Liver (tissue), 9 donors: ENCODE results near the gene CLOCK. TPM values are rescaled to one million over a fixed set of nuclear protein-coding genes. Genes with fewer than 3 reads are reported as not detected.

Experiments used
- DNase-seq: peaks from one replicate; pipeline ENCODE4 v3.0.0-alpha.2; 2017; ENCODE audit warnings: low spot score
- H3K27ac ChIP-seq, 2 donors: one replicate each; pipeline ENCODE4 v1.7.0; 2013; ENCODE audit warnings: inconsistent platforms in 2 of 2, low read length in 2 of 2, control low read depth in 1 of 2, low read depth in 1 of 2, mild to moderate bottlenecking in 1 of 2
- H3K27me3 ChIP-seq, 4 donors: one replicate each; pipeline versions ENCODE4 v1.6.1 to v1.7.0; 2013; ENCODE audit warnings: low read length in 3 of 4, inconsistent platforms in 1 of 4, mild to moderate bottlenecking in 1 of 4, moderate library complexity in 1 of 4; ENCODE audit not compliant: control insufficient read depth in 4 of 4, insufficient read depth in 4 of 4
- H3K36me3 ChIP-seq, 4 donors: one replicate each; pipeline versions ENCODE4 v1.6.1 to v1.7.0; 2013; ENCODE audit warnings: low read length in 3 of 4, mild to moderate bottlenecking in 3 of 4, low read depth in 1 of 4, moderate library complexity in 1 of 4; ENCODE audit not compliant: control insufficient read depth in 4 of 4, insufficient read depth in 3 of 4
- H3K4me1 ChIP-seq, 4 donors: one replicate each; pipeline versions ENCODE4 v1.6.1 to v1.7.0; 2013; ENCODE audit warnings: low read length in 3 of 4, mild to moderate bottlenecking in 3 of 4, moderate library complexity in 1 of 4; ENCODE audit not compliant: control insufficient read depth in 4 of 4, insufficient read depth in 4 of 4
- H3K4me3 ChIP-seq, 3 donors: one replicate each; pipeline versions ENCODE4 v1.6.1 to v1.7.0; 2013; ENCODE audit warnings: low read length in 3 of 3, control low read depth in 1 of 3, low read depth in 1 of 3, mild to moderate bottlenecking in 1 of 3
- H3K9ac ChIP-seq, 2 donors: one replicate each; pipeline ENCODE4 v1.7.0; 2013; ENCODE audit warnings: low read length in 2 of 2, mild to moderate bottlenecking in 2 of 2, moderate library complexity in 2 of 2, control low read depth in 1 of 2, low read depth in 1 of 2
- H3K9me3 ChIP-seq, 4 donors: one replicate each; pipeline versions ENCODE4 v1.6.1 to v1.7.0; 2013; ENCODE audit warnings: low read length in 3 of 4; ENCODE audit not compliant: control insufficient read depth in 4 of 4
- EGR1 ChIP-seq, 2 donors: IDR thresholded peaks; 2 replicates each; pipeline ENCODE4 v1.6.1; 2016 to 2018; ENCODE audit warnings: antibody characterized with exemption in 2 of 2, low read depth in 2 of 2
- FOXA1 ChIP-seq: IDR thresholded peaks from 2 replicates; pipeline ENCODE4 v1.6.1; 2016; ENCODE audit warnings: antibody characterized with exemption
- FOXA2 ChIP-seq: IDR thresholded peaks from 2 replicates; pipeline ENCODE4 v1.6.1; 2016; ENCODE audit warnings: antibody characterized with exemption
- HNF4A ChIP-seq, 2 donors: conservative IDR thresholded peaks; 2 replicates each; pipeline ENCODE4 v1.6.1; 2016; ENCODE audit warnings: antibody characterized with exemption in 2 of 2, mild to moderate bottlenecking in 2 of 2
- HNF4G ChIP-seq: IDR thresholded peaks from 2 replicates; pipeline ENCODE4 v1.6.1; 2016; ENCODE audit warnings: antibody characterized with exemption
- JUND ChIP-seq, 2 donors: IDR thresholded peaks; 2 replicates each; pipeline ENCODE4 v1.6.1; 2016; ENCODE audit warnings: antibody characterized with exemption in 2 of 2
- NR2F2 ChIP-seq: IDR thresholded peaks from 2 replicates; pipeline ENCODE4 v1.6.1; 2016; ENCODE audit warnings: antibody characterized with exemption
- RAD21 ChIP-seq, 2 donors: IDR thresholded peaks; 2 replicates each; pipeline ENCODE4 v1.6.1; 2016; ENCODE audit warnings: antibody characterized with exemption in 2 of 2, mild to moderate bottlenecking in 2 of 2
- RXRA ChIP-seq, 2 donors: IDR thresholded peaks; 2 replicates each; pipeline ENCODE4 v1.6.1; 2017 to 2018; ENCODE audit warnings: antibody characterized with exemption in 2 of 2, mild to moderate bottlenecking in 1 of 2
- SP1 ChIP-seq: IDR thresholded peaks from 2 replicates; pipeline ENCODE4 v1.6.1; 2018; ENCODE audit warnings: antibody characterized with exemption, mild to moderate bottlenecking
- TAF1 ChIP-seq: conservative IDR thresholded peaks from 2 replicates; pipeline ENCODE4 v1.6.1; 2016; ENCODE audit warnings: antibody characterized with exemption, mild to moderate bottlenecking
- WGBS: extraction: QIAGEN DNeasy Blood & Tissue Kit; methylation state at CpG from one replicate; pipeline ENCODE4 v1.1.7; 2013; 5-methylcytosine and 5-hydroxymethylcytosine counted together
- polyA plus RNA-seq, 2 donors: library from polyadenylated mRNA; stranded (reverse) in 1 of 2; unstranded in 1 of 2; fragments of 200-250 nt in 1 of 2; fragments of >200 nt in 1 of 2; fragmentation: Nextera tagmentation in 1 of 2; extraction: Ambion mirVana in 1 of 2; gene quantifications; one replicate each; pipeline versions ENCODE4 v1.2.1 to v1.2.3, GENCODE V29; 2013 to 2015
- total RNA-seq, 2 donors: library from RNA; depleted of rRNA; stranded (reverse); fragments of >200 nt; gene quantifications; one replicate each; pipeline ENCODE4 v1.2.3, GENCODE V29; 2014
- TF ChIP-seq, protein P1 (sequence below): IDR thresholded peaks from 2 replicates; pipeline ENCODE4 v1.6.1; 2016; ENCODE audit warnings: antibody characterized with exemption
- TF ChIP-seq, protein P2 (sequence below): fragments of 150-350 bp; IDR thresholded peaks from 2 replicates; pipeline ENCODE4 v1.5.1; 2017; ENCODE audit warnings: improper control_type of control experiment, low read depth, low read length; ENCODE audit not compliant: missing input control
- TF ChIP-seq, protein P3 (sequence below): IDR thresholded peaks from 2 replicates; pipeline ENCODE4 v1.6.1; 2016; ENCODE audit warnings: antibody characterized with exemption, mild to moderate bottlenecking
- TF ChIP-seq, protein P4 (sequence below): IDR thresholded peaks from 2 replicates; pipeline ENCODE4 v1.6.1; 2016; ENCODE audit warnings: antibody characterized with exemption
- TF ChIP-seq, protein P5 (sequence below): IDR thresholded peaks from 2 replicates; pipeline ENCODE4 v1.6.1; 2016; ENCODE audit warnings: antibody characterized with exemption
- donor health status: healthy.
- donor health status: healthy.
- donor health status: healthy.
- donor health status: healthy.
- donor health status: healthy.

Gene CLOCK
- total and polyA plus RNA-seq, 4 donors, result 5.1 to 19.4 (median 6.1) TPM

DNA sequence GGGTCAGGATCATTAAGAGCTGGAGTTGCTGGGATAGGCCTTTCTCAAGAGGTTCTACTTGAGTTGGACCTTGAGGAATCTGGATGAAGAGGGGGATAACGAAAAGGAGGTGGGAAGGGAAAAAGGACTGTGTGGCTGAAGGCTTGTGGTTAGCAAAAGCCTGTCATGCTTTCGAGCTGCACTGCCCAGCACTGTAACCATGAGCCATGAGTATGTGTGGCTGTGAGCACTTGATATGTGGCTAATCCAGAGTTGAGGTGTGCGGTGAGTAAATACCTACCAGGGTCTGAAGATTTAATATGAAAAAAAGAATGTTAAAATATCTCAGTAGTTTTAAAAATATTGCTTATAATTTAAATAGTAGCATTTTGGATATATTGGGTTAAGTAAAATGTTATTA lies 139.6 kb downstream of the CLOCK start:
- no peak overlapping the region for H3K9ac ChIP-seq
- DNase-seq, result no peak
- H3K4me3 ChIP-seq, result no peak overlapping the region
- H3K4me1 ChIP-seq, result no peaks in the 10 kb centered on the region
- peaks cover 0 to 10% (median 4%) of the 10 kb centered on the region in 4 donors for H3K36me3 ChIP-seq
- WGBS, result 91% methylated on average over 3 of the region's 3 CpGs
- no peak for TF ChIP-seq NR2F2
- TF ChIP-seq HNF4G, result no peak
- TF ChIP-seq FOXA2, result no peak
- TF ChIP-seq, protein P1, sequence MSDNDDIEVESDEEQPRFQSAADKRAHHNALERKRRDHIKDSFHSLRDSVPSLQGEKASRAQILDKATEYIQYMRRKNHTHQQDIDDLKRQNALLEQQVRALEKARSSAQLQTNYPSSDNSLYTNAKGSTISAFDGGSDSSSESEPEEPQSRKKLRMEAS, result no peak
- TF ChIP-seq, protein P2, sequence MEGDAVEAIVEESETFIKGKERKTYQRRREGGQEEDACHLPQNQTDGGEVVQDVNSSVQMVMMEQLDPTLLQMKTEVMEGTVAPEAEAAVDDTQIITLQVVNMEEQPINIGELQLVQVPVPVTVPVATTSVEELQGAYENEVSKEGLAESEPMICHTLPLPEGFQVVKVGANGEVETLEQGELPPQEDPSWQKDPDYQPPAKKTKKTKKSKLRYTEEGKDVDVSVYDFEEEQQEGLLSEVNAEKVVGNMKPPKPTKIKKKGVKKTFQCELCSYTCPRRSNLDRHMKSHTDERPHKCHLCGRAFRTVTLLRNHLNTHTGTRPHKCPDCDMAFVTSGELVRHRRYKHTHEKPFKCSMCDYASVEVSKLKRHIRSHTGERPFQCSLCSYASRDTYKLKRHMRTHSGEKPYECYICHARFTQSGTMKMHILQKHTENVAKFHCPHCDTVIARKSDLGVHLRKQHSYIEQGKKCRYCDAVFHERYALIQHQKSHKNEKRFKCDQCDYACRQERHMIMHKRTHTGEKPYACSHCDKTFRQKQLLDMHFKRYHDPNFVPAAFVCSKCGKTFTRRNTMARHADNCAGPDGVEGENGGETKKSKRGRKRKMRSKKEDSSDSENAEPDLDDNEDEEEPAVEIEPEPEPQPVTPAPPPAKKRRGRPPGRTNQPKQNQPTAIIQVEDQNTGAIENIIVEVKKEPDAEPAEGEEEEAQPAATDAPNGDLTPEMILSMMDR, result no peak
- TF ChIP-seq, protein P3, sequence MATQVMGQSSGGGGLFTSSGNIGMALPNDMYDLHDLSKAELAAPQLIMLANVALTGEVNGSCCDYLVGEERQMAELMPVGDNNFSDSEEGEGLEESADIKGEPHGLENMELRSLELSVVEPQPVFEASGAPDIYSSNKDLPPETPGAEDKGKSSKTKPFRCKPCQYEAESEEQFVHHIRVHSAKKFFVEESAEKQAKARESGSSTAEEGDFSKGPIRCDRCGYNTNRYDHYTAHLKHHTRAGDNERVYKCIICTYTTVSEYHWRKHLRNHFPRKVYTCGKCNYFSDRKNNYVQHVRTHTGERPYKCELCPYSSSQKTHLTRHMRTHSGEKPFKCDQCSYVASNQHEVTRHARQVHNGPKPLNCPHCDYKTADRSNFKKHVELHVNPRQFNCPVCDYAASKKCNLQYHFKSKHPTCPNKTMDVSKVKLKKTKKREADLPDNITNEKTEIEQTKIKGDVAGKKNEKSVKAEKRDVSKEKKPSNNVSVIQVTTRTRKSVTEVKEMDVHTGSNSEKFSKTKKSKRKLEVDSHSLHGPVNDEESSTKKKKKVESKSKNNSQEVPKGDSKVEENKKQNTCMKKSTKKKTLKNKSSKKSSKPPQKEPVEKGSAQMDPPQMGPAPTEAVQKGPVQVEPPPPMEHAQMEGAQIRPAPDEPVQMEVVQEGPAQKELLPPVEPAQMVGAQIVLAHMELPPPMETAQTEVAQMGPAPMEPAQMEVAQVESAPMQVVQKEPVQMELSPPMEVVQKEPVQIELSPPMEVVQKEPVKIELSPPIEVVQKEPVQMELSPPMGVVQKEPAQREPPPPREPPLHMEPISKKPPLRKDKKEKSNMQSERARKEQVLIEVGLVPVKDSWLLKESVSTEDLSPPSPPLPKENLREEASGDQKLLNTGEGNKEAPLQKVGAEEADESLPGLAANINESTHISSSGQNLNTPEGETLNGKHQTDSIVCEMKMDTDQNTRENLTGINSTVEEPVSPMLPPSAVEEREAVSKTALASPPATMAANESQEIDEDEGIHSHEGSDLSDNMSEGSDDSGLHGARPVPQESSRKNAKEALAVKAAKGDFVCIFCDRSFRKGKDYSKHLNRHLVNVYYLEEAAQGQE, result no peak
- no peak for TF ChIP-seq FOXA1
- no peak for TF ChIP-seq TAF1
- no peak for TF ChIP-seq HNF4A (conservative IDR thresholded peaks at IDR 0.05)
- no peak for TF ChIP-seq RAD21 (IDR thresholded peaks at IDR 0.05)
- TF ChIP-seq, protein P4, sequence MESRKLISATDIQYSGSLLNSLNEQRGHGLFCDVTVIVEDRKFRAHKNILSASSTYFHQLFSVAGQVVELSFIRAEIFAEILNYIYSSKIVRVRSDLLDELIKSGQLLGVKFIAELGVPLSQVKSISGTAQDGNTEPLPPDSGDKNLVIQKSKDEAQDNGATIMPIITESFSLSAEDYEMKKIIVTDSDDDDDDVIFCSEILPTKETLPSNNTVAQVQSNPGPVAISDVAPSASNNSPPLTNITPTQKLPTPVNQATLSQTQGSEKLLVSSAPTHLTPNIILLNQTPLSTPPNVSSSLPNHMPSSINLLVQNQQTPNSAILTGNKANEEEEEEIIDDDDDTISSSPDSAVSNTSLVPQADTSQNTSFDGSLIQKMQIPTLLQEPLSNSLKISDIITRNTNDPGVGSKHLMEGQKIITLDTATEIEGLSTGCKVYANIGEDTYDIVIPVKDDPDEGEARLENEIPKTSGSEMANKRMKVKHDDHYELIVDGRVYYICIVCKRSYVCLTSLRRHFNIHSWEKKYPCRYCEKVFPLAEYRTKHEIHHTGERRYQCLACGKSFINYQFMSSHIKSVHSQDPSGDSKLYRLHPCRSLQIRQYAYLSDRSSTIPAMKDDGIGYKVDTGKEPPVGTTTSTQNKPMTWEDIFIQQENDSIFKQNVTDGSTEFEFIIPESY, result no peak
- TF ChIP-seq, protein P5, sequence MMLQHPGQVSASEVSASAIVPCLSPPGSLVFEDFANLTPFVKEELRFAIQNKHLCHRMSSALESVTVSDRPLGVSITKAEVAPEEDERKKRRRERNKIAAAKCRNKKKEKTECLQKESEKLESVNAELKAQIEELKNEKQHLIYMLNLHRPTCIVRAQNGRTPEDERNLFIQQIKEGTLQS, result no peak
- TF ChIP-seq EGR1 (IDR thresholded peaks at IDR 0.05; ENCODE audit: low read depth in 2 of 2), result no peak
- no peaks in the 10 kb centered on the region for H3K9me3 ChIP-seq
- no peak overlapping the region for H3K27ac ChIP-seq
- H3K27me3 ChIP-seq, result no peaks in the 10 kb centered on the region

DNA sequence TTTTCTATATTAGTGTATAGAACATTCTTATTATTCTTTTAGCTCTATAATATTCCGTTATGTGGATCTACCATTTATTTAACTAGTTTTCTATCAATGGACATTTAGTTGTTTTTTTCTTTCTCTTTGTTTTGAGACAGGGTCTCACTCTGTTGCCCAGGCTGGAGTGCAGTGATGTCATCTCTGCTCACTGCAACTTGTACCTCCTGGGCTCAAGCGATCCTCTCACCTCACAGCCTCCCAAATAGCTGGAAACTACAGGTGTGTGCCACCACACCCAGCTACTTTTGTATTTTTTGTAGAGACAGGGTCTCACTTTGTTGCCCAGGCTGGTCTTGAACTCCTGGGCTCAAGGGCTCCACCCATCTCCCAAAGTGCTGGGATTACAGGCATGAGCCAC lies 140.2 kb downstream of the CLOCK start:
- WGBS, result 98% methylated on average over 2 of the region's 2 CpGs
- peaks cover 0 to 2% (median 0%) of the 10 kb centered on the region in 4 donors for H3K4me1 ChIP-seq
- TF ChIP-seq RXRA (IDR thresholded peaks at IDR 0.05) (no peak), SP1 (no peak), FOXA2 (no peak), FOXA1 (no peak), JUND (IDR thresholded peaks at IDR 0.05) (no peak), HNF4A (conservative IDR thresholded peaks at IDR 0.05) (no peak), HNF4G (no peak), RAD21 (IDR thresholded peaks at IDR 0.05) (no peak)
- TF ChIP-seq, protein P3, result no peak
- TF ChIP-seq, protein P4, result no peak
- TF ChIP-seq, protein P2, result no peak

More for the DNA sequence above, 140.2 kb downstream of the CLOCK start:
- Histone ChIP-seq H3K4me3 (no peak overlapping the region), H3K27me3 (no peaks in the 10 kb centered on the region), H3K27ac (no peak overlapping the region), H3K9me3 (no peaks in the 10 kb centered on the region), H3K36me3 (peaks cover 0 to 6% (median 3%) of the 10 kb centered on the region in 4 donors), H3K9ac (no peak overlapping the region)
- no peak for DNase-seq
